ENCODE results near the gene CD33.
"Not testable (repeated sequence)": the region's sequence is repeated elsewhere in the genome, so short reads cannot be mapped to it uniquely, and the experiment has no call there.

CD33 gene

DNA sequence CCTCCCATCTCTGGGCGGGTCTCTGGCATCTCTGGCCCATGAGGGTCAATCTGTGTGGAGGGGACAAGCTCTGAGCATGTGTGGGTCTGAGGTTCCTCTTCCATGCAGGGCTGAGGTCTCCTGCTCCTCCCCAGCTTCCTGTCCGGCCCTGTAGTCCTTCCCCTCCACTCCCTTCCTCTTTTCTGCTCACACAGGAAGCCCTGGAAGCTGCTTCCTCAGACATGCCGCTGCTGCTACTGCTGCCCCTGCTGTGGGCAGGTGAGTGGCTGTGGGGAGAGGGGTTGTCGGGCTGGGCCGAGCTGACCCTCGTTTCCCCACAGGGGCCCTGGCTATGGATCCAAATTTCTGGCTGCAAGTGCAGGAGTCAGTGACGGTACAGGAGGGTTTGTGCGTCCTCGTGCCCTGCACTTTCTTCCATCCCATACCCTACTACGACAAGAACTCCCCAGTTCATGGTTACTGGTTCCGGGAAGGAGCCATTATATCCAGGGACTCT, at the start of gene CD33:
Gene CD33 (plus strand): TSS at position 183 of the 496 bp plus-strand sequence. CDS start 39 bp downstream, at position 222.
- not testable (repeated sequence) for DNase-seq (ENCODE audit: low read depth, low spot score)

DNA sequence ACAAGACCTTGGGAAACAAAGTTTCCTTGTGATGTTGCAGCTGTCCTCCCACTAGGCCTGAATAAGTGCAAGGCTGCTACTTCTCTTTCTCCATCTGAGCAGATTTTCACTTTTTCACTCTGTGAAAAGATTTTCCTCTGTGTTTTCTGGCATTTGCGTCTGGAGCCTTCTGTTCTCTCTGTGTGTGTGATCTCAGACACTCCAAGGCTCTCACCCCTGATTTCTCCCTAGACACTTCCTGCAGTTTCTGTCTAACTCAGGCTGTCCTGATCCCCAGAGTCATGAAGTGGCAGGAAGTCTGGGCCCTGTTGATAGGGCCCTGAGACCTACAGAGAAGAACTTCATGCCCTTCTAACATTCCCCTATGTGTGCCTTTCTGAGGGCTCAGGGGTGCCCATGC, 45.6 kb upstream of the CD33 start:
- DNase-seq (ENCODE audit: low read depth, low spot score) = no peak

DNA sequence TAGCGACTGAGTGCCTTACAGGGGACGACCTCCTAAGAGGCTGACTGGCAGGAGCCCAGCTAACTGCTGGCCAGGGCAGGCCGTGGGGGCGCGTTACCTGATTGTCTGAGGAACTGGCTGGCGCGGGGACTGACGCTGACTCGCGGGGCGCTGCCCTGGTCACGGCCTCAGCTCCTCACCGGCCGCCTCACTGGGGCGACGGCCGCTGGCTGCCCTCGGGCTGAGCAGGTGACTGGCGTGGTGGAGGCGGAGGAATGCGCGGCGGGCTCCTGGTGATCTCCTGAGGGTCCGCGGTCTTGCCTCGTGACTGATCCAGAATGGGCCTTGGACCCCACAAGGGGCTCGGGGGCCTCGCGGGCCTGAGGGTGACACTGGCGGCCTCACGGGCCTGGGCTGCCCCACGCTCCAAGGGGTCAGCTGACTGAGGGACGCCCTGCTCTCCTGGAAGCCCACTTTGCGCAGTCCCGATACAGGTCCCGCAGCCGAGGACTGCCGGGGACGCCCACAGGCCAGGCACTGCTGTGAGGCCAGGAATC, 43.4 kb upstream of the CD33 start:
- DNase-seq (ENCODE audit: low read depth, low spot score) = no peak

DNA sequence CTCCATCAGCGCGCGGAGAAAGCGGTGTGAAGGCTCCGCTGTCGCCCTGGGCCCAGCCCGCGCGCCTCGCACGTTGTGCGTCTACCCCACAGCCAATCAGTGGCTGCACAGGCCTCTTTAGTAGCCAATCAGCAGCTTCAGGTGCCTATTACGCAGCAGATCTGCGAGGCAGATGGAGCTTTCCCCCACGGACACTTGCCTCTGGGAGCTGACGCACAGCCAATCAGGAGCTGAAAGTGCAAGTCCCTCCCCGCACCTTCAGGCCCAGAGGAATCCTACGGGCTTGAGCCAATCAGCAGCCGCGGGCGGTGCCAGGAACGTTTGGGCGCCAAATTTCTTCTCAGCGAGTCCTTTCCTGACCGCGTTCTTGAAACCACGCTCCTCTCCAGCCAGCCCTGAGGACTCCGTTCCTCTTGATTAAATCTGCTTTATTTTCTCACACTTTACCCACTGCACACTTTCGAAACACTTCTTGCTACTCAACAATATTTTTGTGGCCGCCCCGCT, 42.9 kb upstream of the CD33 start:
- no peak for DNase-seq (ENCODE audit: low read depth, low spot score)

DNA sequence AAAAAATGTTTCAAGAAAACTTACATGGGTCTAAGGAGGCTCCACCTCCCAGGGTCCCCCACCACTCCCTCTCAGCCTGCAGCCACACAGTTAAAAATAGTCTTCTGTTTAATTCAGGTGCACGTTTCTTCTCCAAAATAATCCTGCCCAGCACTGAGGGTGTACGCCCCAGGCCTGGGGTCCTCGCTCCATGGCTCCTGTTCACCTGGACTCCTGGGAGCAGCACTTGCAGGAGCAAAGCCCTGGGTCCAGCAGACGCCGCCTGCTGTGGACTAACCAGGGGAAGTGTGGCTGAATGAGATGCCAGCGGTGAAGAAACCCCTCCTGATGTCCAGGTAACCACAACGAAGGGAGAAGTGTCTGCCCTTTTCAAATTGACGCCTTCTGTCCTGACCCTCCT, 41.3 kb upstream of the CD33 start:
- no peak for DNase-seq (ENCODE audit: low read depth, low spot score)

DNA sequence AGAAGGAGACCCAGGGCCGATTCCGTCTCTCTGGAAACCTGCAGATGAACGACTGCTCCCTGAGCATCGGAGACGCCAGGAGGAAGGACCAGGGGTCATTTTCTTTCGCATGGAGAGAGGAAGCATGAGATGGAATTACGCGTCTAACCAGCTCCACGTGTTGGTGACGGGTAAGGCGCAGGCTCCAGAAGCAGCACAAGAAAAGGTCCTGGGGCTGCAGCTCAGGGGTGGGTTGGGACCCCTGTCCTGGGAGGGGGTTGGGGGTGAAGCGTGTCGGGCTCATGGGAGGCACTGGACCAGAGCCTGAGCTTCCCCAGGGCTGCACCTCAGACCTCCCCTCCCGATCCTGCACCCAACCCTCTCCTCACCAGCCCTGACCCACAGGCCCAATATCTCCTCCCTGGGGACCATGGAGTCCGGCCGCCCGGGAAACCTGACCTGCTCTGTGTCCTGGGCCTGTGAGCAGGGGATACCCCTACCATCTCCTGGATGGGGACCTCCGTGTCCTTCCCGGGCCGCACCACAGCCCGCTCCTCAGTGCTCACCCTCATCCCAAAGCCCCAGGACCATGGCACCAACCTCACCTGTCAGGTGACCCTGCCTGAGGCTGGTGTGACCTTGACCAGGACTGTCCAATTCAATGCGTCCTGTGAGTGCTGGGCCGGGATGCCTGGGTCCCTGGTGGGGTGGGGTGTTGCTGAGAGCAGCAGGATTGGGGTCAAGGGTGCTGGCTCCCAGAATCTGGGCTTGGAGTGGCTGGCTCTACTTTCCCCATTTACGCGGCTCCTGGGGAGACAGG, 39.6 kb upstream of the CD33 start:
- DNase-seq (ENCODE audit: low read depth, low spot score) = no peak

DNA sequence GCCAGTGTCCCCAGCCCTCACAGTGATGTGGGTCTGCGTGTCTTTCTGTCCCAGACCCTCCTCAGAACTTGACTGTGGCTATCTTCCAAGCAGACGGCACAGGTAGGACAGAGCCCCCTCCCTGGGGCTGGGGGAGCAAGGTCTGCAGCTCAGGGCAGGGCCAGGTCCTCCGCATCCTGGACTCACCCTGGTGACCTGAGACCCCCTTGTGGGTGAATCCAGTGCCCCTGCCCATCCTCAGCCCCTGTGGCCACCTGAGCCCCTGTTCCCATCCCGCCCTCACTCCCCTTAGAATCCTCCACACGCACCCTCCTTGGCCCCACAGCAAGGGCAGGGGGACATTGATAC, 39.0 kb upstream of the CD33 start:
- no peak for DNase-seq (ENCODE audit: low read depth, low spot score)

DNA sequence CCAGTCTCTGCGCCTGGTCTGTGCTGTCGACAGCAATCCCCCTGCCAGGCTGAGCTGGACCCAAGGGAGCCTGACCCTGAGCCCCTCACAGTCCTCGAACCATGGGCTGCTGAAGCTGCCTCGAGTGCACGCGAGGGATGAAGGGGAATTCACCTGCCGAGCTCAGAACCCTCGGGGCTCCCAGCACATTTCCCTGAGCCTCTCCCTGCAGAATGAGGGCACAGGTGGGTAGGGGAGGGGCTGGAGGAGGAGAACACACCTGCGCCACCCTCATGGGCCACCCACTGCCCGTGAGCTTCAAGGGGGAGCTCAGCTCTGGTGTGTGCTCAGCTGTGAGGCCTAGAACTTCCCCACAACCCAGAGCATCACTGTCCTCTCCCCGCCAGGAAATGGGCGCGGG, 38.6 kb upstream of the CD33 start:
- no peak for DNase-seq (ENCODE audit: low read depth, low spot score)

DNA sequence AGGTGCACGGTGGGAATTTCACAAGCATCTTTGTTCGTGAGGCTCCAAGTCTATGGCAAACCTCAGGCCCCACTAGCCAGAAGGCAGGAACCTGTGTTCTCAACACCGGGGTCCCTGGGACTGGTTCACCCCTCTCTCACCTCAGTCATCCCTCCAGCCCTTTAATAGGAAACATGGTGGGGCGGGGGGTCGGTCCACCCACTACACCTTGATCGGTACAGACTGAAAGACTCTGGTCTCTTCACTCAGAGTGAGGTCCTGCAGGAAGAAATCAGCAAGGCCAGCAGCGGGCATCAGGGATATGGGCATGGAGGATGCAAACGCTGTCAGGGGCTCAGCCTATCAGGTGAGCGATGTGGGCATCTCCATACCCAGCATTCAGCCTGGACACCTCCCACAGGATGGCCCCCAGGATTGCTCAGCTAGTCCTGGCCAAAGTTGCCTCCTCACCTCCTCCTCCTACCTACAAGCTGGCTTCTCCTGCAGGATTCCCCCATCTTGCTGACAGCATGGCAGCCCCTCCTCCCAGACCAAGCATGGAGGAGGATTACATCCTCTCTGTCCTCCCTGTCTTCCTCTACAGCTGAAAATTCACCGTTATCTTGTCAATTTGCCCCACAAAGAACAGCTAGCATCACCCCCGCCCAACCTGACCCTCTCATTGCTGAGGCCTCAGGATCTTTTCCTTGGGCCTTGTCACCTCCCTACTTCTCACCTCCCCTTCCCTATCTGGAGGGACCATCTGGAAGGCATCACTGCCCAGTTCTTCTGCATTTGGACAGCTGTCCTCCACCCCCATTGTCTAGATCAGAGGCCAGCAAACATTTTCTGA, 37.3 kb upstream of the CD33 start:
- DNase-seq (ENCODE audit: low read depth, low spot score) = no peak

DNA sequence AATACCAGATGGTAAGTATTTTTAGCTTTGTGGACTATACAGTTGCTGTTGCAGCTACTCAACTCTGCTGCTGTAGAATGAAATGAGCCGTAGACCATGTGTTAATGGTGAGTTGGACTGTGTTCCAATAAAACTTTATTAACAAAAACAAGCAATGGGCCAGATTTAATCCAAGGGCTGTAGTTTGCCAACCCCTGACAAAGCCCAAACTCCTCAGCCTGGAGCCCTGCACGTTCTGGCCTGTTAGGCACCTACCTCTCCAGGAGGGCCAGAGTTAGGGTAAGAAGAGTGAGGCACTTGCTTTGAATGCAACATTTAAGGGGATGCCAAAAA, 36.7 kb upstream of the CD33 start:
- no peak for DNase-seq (ENCODE audit: low read depth, low spot score)

DNA sequence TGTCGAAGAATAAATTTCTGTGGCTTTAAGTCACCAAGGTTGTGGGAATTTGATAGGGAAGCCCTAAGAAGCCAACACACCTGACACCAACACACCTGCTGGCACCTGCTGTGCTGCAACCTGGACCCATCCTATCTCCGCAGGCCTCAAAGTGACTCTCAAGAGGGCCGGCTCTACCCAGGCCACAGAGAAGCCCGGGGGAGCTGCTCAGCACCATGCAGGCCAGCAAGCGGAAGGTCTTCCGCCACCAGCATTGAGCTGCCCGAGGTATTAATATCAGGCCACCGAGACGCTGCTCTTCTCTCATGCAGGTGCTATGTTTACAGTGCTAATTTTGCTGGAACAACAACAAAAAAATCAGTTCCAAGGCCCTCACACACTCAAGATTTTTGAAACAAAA, 32.2 kb upstream of the CD33 start:
- DNase-seq (ENCODE audit: low read depth, low spot score) = no peak

DNA sequence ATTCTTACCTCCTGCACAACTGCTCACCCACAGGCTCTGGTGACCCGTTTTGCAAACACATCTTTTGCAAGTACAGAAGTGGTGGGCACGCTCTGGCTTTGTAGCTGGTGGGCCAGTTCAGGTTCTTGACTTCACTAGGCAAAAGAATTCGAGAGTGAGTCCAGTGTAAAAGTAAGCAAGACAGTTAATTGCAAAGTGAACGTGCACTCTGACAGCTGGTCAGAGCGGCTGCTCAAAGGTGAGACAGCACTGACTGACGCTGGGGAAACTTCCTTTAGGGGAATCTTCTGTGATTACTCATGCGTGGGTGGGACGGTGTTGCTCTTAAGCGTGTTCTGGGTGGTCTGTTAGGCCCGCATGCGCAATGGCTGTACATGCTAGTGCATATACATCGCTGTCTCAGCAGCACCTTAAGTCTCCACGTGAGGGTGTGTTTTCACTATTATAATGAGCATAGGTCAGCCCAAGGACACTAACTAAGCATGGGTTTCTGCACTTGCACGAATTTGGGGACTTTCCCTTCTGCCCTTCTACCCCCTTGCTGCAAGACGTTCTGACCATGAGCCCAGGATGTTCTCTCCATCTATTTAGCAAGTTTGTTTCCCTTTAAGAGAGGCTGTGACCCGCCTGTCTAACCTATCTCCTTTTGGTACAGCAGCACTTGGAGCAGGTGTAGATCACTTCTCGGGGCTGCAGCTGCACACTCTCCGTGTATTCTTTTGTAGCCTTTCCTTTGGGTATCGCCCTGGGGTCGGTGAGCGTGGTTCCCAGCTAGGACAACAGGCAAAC, 30.2 kb upstream of the CD33 start:
- no peak for DNase-seq (ENCODE audit: low read depth, low spot score)

DNA sequence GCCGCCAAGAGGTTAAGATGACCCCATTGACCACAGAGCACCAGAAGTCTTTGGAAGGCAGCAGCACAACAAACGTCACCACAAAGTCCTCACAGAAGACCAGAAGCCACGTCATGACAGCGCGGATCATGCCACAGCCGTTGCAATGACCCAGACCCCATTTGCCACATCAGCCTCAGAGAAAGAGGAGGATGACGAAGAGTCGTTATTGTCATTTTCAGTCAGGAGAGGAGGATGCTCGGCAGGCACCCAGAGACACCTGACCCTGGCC, 29.6 kb upstream of the CD33 start:
- no peak for DNase-seq (ENCODE audit: low read depth, low spot score)

DNA sequence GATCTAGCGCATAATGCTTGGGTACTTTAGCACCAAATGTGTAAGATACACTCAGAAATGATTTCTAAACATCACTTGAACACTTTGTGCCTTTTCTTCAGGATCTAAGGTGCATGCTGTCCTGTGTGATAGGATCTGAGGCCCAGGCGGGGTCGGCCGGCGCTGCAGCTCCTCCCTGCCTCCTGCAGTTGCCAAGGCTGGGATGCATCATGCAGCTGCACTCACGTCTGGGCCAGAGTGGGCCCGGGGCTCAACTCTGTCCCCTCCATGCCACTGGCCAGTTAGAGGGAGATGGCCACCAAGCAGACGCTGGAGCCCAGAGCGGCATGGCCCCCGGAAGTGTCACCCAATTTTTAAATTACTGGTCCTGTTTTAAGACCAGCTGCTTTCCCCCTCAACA, 29.3 kb upstream of the CD33 start:
- no peak for DNase-seq (ENCODE audit: low read depth, low spot score)

DNA sequence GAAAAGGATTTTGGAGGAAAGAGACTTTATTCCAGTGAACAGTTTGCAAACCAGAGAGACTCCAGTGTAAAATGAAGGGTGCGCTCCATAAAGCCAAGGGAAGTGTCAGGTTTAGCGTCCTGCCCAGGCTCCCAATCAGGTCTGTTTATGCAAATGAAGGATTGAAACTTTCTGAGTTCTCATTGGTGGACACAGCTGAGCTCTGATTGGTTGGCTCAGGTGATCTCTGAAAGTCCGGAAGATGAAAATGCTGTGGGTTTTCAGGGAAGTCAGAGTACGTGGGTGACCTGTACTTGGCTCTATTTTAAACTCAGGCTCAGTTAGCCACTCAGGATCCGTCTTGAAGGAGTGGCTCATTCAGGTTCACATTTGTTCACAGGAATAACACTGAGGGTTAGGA, 28.7 kb upstream of the CD33 start:
- no peak for DNase-seq (ENCODE audit: low read depth, low spot score)

DNA sequence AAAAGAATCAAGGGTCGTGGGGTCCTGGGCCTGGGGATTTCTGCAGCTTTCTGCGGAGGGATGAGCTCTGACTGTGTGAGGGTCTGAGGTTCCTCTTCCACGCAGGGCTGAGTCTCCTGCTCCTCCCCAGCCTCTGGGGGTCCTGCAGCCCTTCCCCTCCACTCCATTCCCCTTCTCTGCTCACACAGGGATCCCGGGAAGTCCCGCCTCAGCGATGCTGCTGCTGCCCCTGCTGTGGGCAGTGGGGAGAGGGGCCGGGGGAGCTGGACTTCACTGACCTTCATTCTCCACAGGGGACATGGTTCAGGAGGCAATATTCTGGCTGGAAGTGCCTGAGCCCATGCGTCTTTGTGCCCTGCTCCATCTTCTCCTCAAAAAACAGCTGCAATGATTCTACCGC, 26.2 kb upstream of the CD33 start:
- DNase-seq (ENCODE audit: low read depth, low spot score) = no peak

DNA sequence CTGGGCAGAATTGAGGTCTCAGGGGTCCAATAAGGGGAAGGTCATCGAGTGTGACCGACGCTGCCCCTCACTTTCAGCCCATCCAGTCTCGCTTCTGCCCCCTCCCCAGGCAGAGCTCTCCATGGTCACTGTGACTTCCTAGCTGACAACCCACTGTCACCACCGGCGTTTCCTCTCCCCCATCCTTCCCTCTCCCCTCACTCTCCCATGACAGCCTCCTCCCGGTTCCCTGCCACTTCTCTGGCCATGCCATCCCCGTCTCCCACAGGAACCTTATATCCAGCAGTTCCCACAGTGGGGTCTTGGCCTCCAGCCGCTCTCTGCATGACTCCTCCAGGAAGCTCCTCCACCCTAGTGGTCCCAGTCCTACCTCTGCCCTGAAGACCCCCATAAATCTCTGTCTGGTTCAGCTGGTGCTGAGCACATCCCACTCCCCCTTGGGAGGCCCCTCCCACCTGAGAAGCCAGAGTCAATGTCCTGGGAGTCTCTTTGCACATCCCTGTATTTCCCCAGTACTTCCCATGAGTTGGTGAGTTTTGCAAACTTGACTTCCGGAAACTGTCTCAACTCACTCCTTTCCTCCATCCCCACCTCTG, 24.7 kb upstream of the CD33 start:
- DNase-seq (ENCODE audit: low read depth, low spot score) = no peak

DNA sequence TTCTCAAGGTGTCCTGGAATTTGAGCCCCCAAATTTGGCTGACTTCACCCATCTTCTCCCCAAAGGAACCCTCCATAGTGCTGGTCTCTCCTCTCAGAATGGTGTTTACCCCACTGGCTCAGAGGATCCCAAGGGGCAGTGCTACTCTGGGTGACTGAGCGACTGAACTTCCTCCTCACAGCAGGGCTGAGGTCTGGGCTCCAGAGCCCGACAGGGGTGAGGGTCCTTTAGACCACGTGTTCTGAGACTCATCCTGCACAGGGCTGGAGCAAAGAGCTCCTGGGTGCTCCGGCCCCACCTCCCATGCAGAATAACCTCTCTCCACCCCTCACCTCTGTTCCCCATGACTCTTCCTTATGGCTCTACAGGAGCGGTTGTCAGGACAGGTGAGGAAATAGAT, 23.2 kb upstream of the CD33 start:
- no peak for DNase-seq (ENCODE audit: low read depth, low spot score)

DNA sequence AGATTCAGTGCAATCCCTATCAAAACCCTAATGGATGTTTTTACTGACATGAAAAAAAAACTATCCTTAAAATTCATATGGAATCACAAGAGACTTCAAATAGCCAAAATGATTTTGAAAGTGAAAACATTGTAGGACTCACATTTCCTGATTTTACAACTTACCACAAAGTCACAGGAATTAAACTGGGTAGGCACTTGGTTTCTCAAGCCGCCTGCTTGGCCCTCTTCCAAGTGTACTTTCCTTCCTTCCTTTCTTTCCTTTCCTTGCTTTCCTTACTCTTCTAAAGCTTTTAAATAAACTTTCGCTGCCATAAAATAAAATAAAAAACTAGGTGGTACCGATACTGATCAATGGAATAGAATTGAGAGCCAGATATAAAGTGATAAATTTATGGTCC, 21.0 kb upstream of the CD33 start:
- DNase-seq (ENCODE audit: low read depth, low spot score) = no peak

DNA sequence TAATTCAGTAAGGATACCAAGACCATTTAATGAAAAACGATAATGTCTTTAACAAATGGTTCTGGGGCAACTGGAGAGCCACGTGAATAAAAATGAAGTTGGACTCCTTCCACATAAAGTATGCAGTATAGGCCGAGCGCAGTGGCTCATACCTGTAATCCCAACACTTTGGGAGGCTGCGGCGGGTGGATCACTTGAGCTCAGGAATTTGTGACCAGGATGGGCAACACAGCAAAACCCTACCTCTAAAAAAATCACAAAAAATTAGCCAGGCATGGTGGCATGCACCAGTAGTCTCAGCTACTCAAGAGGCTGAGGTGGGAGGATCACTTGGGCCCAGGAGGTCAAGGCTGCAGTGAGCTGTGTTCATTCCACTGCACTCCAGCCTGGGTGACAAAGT, 20.6 kb upstream of the CD33 start:
- no peak for DNase-seq (ENCODE audit: low read depth, low spot score)

DNA sequence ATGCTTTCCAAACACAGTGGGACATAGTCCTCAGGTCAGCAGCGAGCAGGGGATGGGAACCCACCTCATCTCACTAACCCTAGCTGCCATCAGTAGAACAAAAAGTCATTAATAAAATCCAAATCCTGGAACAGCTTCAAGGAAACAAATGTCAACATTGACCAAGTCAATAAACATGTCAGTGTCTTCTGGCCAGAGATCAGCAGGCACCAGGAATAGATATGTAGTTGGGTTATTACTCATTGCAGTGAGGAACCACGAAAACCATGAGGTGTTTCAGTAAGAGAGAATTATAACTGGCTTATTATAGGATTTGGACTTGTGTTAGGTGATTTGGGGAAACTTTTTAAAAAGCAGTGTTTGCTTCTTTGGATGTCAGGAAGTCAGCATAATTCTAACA, 17.1 kb upstream of the CD33 start:
- no peak for DNase-seq (ENCODE audit: low read depth, low spot score)

Data from activated naive CD8-positive, alpha-beta T cell treated with anti-CD3 and anti-CD28 coated beads, Interleukin-2, amount 50 U/mL, for 16 hours (primary cell).